Measurements from ENCODE around the gene NFATC2IP.
"Not testable (repeated sequence)": the region's sequence is repeated elsewhere in the genome, so short reads cannot be mapped to it uniquely, and the experiment has no call there.

NFATC2IP gene

DNA sequence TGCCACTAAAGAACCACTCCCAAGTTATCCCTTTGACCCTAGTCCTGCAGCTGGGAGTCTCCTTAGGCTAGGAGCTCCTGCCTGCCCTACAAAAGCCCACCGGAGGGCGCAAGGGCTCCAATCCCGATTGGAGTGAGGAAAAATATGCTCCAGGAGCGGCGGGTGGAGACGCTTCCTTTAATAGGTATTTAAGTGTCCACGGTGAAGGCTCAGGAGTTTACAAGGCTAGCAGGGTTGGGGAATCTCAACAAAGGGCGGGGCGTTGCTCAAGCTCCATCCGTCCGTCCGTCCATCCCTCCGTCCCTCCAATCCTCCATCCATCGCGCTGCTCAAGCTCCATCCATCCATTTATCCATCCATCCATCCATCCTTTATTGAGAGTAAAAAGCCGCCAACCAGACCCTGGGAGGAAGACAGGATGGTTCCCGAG, 23.3 kb downstream of the NFATC2IP start:
- peak; percentile 14 for DNase-seq (ENCODE audit: low spot score)

DNA sequence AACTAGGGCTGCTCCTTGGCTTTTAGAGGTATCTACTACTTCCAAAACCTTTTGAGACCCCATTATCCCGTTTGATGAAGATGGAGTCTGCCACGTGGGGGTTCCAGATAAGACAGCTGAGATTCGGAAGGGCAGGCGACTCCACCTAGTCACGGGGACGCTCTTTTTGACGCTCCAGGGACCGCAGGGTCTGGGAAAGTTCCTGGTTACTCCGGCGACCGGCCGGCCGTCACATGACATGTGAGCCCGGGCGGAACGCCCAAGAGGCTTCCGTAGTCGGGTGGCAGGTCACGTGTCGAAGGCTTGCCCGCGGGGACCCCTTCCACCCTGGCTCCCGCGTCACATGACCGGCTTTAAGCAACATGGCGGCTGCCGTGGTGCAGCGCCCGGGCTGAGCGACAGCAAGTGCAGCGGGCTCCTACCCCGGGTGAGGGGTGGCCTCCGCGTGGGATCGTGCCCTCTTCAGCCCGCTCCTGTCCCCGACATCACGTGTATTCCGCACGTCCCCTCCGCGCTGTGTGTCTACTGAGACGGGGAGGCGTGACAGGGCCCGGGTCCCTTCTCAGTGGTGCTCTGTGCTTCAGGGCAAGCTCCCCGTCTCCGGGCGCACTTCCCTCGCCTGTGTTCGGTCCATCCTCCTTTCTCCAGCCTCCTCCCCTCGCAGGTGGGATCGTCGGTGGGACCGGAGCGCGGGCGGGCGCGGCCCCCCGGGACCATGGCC, 23.9 kb downstream of the NFATC2IP start, which contains the start of gene SPNS1:
SPNS1 (plus strand) TSS at position 342 of the 721 bp plus-strand sequence; CDS start at position 716, 374 bp downstream.
- DNase-seq (ENCODE audit: low spot score) = peak; percentile 91

DNA sequence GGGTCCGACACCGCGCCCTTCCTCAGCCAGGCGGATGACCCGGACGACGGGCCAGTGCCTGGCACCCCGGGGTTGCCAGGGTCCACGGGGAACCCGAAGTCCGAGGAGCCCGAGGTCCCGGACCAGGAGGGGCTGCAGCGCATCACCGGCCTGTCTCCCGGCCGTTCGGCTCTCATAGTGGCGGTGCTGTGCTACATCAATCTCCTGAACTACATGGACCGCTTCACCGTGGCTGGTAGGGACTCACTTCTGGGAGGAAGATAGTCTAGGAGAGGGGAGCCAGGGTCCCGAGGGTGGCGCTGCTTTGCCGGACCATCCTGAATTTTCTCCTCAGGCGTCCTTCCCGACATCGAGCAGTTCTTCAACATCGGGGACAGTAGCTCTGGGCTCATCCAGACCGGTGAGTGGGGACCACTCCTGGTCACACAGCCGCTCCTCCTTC, 24.4 kb downstream of the NFATC2IP start:
- no peak for DNase-seq (ENCODE audit: low spot score)

DNA sequence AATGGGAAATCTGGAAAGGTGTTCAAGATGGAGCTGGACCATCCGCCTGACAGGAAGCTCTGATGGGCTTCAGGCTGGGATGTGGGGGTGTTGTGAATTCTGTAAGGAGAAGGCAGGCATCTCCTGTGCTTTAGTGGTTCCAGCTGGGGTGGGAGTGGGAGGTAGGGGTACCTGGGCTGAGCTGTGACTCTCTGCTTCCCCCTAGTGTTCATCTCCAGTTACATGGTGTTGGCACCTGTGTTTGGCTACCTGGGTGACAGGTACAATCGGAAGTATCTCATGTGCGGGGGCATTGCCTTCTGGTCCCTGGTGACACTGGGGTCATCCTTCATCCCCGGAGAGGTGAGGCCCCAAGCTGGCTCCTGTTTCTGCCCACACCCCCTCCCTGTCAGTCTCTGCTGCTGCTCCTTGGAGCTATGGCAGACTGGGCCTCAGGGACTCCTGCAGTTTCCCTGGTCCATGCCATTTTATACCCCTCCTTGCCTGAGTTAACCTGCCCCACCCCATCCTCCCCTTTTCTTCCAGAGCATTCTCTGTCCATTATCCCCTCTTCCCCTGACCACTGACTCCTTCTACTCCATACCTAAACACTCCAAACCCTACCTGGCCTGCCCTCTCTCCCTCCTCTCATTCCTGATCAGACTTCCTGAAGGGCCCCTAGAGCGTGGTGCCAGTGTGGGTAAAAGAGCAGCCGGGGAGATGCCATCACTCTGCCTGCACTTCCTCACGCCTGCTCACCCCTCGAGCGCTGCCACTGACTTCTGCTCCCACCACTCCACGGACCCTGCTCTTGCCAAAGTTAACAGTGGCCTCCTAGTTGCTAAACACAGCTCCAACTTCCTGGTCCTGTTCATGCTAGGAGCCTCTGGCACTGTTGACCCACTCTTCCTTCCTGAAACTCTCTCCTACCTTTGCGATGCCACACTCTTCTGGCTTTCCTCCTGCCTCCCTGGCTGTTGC, 27.2 kb downstream of the NFATC2IP start:
- peak; percentile 41 for DNase-seq (ENCODE audit: low spot score)

- not testable (repeated sequence) for DNase-seq (ENCODE audit: low spot score)
Measured at GRCh38 chr16:28980330-28980729, 29.6 kb downstream of the NFATC2IP start.

- DNase-seq (ENCODE audit: low spot score) = no peak
Measured at GRCh38 chr16:28980929-28981328, 30.2 kb downstream of the NFATC2IP start.

DNA sequence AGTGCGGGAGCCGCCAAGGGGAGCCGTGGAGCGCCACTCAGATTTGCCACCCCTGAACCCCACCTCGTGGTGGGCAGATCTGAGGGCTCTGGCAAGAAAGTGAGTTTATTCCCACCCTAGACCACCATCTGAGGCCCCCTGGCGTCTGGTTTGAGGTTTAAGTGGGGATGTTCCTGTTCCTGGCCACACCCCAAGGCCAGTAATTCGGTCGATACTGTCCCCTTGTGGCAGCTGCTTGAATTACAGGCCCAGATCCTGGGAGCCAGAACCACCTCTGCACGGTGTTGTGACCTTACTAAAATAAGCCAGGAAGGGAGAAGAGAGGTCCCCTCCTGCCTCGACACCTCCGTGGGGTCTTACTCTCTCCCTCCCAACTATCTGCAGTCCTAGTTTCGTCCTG, 30.8 kb downstream of the NFATC2IP start:
- no peak for DNase-seq (ENCODE audit: low spot score)

DNA sequence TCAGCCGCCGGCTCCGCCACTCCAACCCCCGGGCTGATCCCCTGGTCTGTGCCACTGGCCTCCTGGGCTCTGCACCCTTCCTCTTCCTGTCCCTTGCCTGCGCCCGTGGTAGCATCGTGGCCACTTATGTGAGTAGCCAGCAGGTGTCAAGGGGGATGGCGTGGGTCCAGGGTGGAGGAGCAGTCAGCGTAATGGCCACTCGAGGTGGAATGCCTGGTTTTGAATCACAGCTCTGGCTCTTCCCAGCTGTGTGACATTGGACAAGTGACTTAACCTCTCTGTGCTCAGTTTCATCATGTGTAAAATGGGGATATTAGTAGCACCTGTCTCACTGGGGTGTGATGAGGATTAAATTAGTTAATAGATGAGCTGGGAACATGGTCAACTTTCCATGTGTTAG, 31.7 kb downstream of the NFATC2IP start:
- DNase-seq (ENCODE audit: low spot score) = no peak

- DNase-seq (ENCODE audit: low spot score) = no peak
Measured at GRCh38 chr16:28982949-28983348, 32.2 kb downstream of the NFATC2IP start.

DNA sequence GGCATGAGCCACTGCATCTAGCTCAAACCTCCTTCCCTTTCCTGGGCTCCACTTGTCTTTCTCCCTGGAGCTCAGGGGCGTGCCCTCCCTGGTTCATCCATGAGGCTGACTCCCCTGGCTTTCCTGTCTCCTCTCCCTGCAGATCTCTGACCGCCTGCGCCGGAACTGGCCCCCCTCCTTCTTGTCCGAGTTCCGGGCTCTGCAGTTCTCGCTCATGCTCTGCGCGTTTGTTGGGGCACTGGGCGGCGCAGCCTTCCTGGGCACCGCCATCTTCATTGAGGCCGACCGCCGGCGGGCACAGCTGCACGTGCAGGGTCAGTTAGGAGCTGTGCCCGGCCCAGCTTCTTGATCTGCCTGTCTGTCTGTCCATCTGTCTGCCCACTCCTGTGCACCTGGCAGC, 32.9 kb downstream of the NFATC2IP start:
- no peak for DNase-seq (ENCODE audit: low spot score)

DNA sequence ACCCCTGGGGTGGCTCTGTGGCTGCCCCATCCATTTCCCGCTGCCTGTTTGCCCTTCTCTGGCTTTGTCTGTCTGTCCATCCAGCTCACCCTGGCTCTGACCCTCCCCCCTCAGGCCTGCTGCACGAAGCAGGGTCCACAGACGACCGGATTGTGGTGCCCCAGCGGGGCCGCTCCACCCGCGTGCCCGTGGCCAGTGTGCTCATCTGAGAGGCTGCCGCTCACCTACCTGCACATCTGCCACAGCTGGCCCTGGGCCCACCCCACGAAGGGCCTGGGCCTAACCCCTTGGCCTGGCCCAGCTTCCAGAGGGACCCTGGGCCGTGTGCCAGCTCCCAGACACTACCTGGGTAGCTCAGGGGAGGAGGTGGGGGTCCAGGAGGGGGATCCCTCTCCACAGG, 33.4 kb downstream of the NFATC2IP start:
- no peak for DNase-seq (ENCODE audit: low spot score)

DNA sequence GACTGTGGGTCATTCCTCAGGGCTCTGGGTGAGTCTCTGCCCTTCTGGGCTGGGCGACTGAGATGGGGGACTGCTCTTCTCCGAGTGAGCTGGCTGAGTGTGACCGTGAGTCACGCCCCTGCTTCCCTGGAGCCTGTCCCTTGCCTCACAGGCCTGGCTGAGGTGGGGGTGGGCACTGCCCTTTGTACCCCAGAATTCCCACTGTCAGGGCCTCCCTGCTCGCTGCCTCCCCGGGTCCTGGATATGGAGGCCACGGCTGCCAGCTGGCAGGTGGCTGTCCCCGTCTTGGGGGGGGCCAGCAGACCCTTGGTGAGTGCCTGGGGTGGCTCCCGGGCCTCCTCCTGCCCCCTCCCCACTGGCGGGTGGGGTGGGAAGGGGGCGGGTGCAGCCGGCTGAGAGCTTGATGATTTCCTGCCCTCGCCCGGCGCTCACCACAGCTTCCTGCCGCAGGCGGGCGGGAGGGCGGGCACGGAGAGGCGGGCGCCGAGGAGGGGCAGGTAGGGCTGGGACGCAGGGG, 33.9 kb downstream of the NFATC2IP start, which contains the start of gene LAT:
LAT (plus strand) TSS at position 434 of the 517 bp plus-strand sequence. CDS start 366 bp downstream, outside the sequence.
- DNase-seq (ENCODE audit: low spot score) = peak; percentile 87

DNA sequence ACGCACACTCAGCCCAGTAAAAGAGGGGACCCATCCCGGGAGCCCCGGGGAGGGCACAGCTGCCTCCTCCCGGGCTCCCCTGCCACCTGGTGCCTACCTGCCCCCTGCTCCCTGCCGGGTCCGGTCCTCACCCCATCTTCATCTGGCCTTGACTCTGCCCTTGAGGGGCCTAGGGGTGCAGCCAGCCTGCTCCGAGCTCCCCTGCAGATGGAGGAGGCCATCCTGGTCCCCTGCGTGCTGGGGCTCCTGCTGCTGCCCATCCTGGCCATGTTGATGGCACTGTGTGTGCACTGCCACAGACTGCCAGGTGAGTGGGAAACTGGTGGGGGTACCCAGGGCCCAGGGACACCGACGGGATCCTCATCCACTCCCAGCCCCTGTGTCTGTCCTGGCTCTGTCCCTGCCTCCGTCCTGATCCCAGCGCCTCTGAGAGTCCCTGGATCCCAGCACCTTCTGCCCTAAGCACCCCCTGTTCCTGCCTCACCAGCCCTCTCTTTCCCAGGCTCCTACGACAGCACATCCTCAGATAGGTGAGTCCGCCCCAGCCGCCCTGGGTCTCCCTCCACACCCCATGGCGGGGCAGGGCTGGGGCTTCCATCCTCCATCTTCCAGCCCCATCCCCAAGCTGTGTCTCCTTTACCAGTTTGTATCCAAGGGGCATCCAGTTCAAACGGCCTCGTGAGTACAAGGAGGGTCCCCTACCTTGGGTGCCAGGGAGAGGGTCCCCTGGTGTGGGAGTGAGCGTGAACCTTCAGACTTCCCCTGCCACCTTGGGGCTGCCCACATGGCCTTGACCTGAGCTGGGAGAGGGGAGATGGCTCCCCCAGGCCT, 34.7 kb downstream of the NFATC2IP start:
- DNase-seq (ENCODE audit: low spot score) = peak; percentile 29

GRCh38 chr16:28986046-28986445, 35.3 kb downstream of the NFATC2IP start:
- no peak for DNase-seq (ENCODE audit: low spot score)

- DNase-seq (ENCODE audit: low spot score) = no peak
Measured at GRCh38 chr16:28986492-28986891, 35.8 kb downstream of the NFATC2IP start.

DNA sequence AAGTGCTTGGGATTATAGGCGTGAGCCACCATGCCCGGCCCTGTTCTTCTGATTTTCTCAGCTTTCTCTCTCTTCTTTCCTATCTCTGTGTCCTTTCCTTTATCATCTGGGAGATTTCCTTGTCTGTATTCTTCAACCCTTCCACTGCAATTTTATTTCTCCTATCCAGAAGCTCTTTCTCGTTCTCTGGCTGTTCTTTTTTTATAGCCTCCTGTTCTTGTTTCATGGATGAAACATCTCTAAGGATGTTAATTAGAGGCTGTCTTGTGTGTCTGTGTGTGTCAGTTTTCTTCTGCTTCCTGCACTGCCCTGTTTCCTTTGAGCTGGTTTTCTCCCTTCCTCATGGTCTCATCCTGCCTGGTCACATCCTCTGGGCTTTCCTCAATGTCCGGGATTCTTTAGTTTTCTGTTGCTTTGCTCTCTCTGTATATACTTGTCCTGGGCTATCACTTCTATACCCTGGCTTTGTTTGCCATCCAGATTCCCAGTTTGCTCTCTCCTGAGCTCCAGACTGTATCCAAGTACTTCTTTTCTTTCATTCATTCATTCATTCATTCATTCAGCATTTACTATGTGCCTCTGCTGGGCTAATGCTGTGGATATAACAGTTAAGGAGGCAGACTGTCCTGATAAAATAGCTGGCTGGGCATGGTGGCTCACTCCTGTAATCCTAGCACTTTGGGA, 36.6 kb downstream of the NFATC2IP start:
- DNase-seq (ENCODE audit: low spot score) = no peak

- DNase-seq (ENCODE audit: low spot score) = no peak
Measured at GRCh38 chr16:28989363-28989762, 38.6 kb downstream of the NFATC2IP start.

- peak; percentile 70 for DNase-seq (ENCODE audit: low spot score)
Measured at GRCh38 chr16:28990375-28991040, 39.8 kb downstream of the NFATC2IP start.

DNA sequence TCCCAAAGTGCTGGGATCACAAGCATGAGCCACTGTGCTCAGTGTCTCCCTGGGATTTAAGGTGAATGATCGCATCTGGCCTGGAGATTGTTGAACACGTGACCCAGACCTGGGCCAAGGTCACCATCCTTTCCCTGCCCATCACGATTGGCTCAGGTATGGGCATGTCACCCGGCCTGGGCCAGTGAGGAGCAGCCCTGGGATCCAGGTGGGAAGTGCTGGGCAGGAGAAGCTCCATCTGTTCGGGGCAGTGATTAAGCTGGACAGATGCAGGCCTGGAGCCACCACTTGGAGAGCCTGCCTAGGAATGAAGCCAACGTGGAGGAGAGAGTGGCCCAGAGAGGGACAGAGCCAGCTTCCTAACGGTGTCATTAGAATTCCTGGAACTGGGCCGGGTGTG, 41.0 kb downstream of the NFATC2IP start:
- no peak for DNase-seq (ENCODE audit: low spot score)

DNA sequence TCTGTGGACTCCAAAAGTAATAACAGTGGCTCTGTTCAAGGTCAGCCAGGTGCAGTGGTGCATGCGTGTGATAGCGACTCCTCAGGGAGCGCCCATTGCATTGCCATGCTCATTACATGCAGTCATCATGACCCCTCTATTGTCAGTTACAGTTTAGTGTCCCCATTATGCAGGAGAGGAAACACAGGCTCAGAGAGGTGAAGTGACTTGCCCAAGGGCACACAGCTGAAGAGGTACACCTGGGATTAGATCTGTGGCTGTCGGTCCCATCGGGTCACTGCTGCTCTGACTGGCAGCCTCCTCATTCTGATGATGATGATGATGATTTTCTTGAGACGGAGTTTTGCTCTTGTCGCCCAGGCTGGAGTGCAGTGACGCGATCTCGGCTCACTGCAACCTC, 41.8 kb downstream of the NFATC2IP start:
- DNase-seq (ENCODE audit: low spot score) = no peak

Measured in CD4-positive, alpha-beta T cell treated with Interleukin-6 at 100 ng/mL for 8 hours (primary cell).